ENCODE results near the gene DENND4A. TPM values are rescaled to one million over a fixed set of nuclear protein-coding genes. Genes with fewer than 3 reads are reported as not detected.

The DENND4A gene
- total RNA-seq, 1 donor from 2014 or later, result 23.7 TPM

DNA sequence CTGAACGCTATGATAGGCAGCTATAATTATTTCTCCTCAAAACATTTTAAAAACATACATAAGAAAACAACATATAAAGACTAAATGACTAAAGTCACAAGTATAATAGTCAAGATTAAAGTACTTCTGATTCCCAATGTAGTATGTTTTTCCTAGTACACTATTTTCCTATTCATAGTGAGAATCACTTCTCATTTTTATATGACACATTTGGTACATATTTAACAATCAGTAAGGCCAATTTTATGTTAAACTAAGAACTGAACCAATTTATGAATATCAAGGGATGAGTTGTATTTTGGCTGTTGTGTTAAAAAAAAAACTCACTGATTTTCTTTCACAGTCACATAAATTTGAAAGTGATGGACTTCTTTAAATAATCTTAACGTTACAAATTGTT lies 79.7 kb downstream of the DENND4A start:
- Mint-ChIP-seq H3K9me3 (ENCODE audit: unreplicated experiment) (no peaks in the 10 kb centered on the region), H3K27ac (ENCODE audit: unreplicated experiment) (no peak overlapping the region), H3K4me3 (ENCODE audit: unreplicated experiment) (no peak overlapping the region), H3K4me1 (ENCODE audit: low read depth, unreplicated experiment) (peaks cover 2% of the 10 kb centered on the region), H3K36me3 (ENCODE audit: unreplicated experiment) (peaks cover 16% of the 10 kb centered on the region), H3K27me3 (ENCODE audit: unreplicated experiment) (no peaks in the 10 kb centered on the region)
- TF ChIP-seq, protein P1, sequence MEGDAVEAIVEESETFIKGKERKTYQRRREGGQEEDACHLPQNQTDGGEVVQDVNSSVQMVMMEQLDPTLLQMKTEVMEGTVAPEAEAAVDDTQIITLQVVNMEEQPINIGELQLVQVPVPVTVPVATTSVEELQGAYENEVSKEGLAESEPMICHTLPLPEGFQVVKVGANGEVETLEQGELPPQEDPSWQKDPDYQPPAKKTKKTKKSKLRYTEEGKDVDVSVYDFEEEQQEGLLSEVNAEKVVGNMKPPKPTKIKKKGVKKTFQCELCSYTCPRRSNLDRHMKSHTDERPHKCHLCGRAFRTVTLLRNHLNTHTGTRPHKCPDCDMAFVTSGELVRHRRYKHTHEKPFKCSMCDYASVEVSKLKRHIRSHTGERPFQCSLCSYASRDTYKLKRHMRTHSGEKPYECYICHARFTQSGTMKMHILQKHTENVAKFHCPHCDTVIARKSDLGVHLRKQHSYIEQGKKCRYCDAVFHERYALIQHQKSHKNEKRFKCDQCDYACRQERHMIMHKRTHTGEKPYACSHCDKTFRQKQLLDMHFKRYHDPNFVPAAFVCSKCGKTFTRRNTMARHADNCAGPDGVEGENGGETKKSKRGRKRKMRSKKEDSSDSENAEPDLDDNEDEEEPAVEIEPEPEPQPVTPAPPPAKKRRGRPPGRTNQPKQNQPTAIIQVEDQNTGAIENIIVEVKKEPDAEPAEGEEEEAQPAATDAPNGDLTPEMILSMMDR (IDR thresholded peaks at IDR 0.05; ENCODE audit: partially characterized antibody, unreplicated experiment), result no peak
- no peak for DNase-seq

DNA sequence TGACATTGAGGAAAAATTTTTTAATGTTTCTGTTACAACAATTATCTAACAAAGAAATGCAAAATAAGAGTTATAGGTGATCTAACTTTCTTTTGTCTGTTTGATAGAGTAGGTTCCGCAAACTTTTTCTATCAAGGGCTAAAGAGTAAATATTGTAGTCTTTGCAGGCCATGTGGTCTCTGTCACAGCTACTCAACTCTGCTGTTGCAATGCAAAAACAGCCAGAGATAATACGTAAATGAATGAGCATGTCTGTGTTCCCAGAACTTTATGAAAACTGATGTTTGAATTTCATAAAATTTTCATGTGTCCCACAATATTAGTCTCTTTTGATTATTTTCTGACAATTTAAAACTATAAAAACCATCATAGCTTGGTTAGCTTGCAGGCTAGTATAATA lies 97.0 kb downstream of the DENND4A start:
- H3K4me3 Mint-ChIP-seq (ENCODE audit: unreplicated experiment), result no peak overlapping the region
- no peaks in the 10 kb centered on the region for H3K36me3 Mint-ChIP-seq (ENCODE audit: unreplicated experiment)
- H3K4me1 Mint-ChIP-seq (ENCODE audit: low read depth, unreplicated experiment), result peaks cover 6% of the 10 kb centered on the region
- no peak overlapping the region for H3K27ac Mint-ChIP-seq (ENCODE audit: unreplicated experiment)
- no peaks in the 10 kb centered on the region for H3K9me3 Mint-ChIP-seq (ENCODE audit: unreplicated experiment)
- TF ChIP-seq, protein P1 (IDR thresholded peaks at IDR 0.05; ENCODE audit: partially characterized antibody, unreplicated experiment), result no peak
- H3K27me3 Mint-ChIP-seq (ENCODE audit: unreplicated experiment), result no peaks in the 10 kb centered on the region
- no peak for DNase-seq

DNA sequence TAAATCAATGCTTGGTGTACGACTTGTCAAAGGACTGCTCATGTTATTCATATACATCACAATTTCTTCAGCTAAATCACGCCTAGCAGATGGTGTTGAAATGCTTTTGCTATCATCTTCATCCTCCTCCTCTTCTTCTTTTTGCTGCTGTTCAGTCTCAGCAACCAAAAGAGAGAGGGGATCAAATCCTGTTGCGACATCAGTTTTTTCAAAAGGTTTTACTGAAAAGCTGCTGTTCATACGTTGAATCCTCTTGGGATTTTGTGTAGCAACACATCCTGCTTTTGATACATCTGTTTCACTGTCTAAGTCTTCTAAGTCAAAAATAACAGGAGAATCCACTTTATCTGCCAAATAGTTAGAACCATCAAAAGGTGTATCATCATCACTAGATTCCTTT lies 101.3 kb downstream of the DENND4A start:
- no peak overlapping the region for H3K27ac Mint-ChIP-seq (ENCODE audit: unreplicated experiment)
- no peak for DNase-seq
- TF ChIP-seq, protein P1 (IDR thresholded peaks at IDR 0.05; ENCODE audit: partially characterized antibody, unreplicated experiment), result no peak
- H3K4me3 Mint-ChIP-seq (ENCODE audit: unreplicated experiment), result no peak overlapping the region
- no peaks in the 10 kb centered on the region for H3K36me3 Mint-ChIP-seq (ENCODE audit: unreplicated experiment)
- H3K9me3 Mint-ChIP-seq (ENCODE audit: unreplicated experiment), result no peaks in the 10 kb centered on the region
- no peaks in the 10 kb centered on the region for H3K27me3 Mint-ChIP-seq (ENCODE audit: unreplicated experiment)
- peaks cover 6% of the 10 kb centered on the region for H3K4me1 Mint-ChIP-seq (ENCODE audit: low read depth, unreplicated experiment)

DNA sequence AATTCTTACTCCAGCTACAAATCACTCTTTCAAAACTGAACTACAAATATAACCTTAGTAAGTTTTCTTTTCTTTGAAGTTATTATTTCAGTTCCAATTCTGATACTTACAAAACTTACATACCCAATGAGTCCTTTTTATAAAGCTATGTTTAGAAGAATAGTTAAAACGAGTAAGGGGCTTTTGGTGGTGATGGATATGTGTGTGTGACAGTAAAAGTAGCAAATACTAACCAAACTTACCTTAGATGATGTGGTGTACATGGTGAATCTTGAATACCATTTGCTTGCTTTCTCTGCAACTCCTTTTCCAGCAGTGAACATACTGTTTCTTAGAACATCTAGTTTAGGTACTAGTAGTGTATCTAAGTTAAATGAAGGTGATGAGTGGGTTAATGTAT lies 101.9 kb downstream of the DENND4A start:
- H3K27me3 Mint-ChIP-seq (ENCODE audit: unreplicated experiment), result no peaks in the 10 kb centered on the region
- H3K36me3 Mint-ChIP-seq (ENCODE audit: unreplicated experiment), result no peaks in the 10 kb centered on the region
- no peak for DNase-seq
- TF ChIP-seq, protein P1 (IDR thresholded peaks at IDR 0.05; ENCODE audit: partially characterized antibody, unreplicated experiment), result no peak
- H3K4me1 Mint-ChIP-seq (ENCODE audit: low read depth, unreplicated experiment), result peaks cover 6% of the 10 kb centered on the region
- H3K4me3 Mint-ChIP-seq (ENCODE audit: unreplicated experiment), result no peak overlapping the region
- no peak overlapping the region for H3K27ac Mint-ChIP-seq (ENCODE audit: unreplicated experiment)
- H3K9me3 Mint-ChIP-seq (ENCODE audit: unreplicated experiment), result no peaks in the 10 kb centered on the region

DNA sequence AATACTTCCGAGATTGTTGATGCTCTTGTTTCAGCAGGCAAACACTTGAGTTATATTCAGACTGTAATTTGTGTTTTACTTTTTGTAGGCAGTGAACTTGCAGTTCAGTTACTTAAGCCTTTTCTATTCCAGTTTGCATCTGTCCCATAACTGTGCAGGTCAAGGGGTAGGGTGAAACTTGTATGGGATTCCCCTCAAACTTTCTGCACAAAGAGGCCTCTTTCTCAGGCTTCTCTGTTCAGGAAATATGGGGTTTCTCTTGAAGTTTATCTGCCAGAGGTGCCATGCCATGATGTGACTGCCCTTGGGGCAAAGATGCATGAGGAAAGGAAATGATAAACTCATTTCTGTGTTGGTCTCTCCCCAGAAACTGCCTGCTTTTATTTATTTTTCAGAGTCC lies 103.6 kb downstream of the DENND4A start:
- Mint-ChIP-seq H3K36me3 (ENCODE audit: unreplicated experiment) (no peaks in the 10 kb centered on the region), H3K27me3 (ENCODE audit: unreplicated experiment) (no peaks in the 10 kb centered on the region), H3K27ac (ENCODE audit: unreplicated experiment) (no peak overlapping the region), H3K4me3 (ENCODE audit: unreplicated experiment) (no peak overlapping the region), H3K4me1 (ENCODE audit: low read depth, unreplicated experiment) (peaks cover 6% of the 10 kb centered on the region), H3K9me3 (ENCODE audit: unreplicated experiment) (no peaks in the 10 kb centered on the region)
- no peak for DNase-seq
- TF ChIP-seq, protein P1 (IDR thresholded peaks at IDR 0.05; ENCODE audit: partially characterized antibody, unreplicated experiment), result no peak
